HUES6 (cell line): ENCODE measurements around the gene KRTAP1-1.
"Not testable (repeated sequence)": the region's sequence is repeated elsewhere in the genome, so short reads cannot be mapped to it uniquely, and the experiment has no call there.

Experiments used
- H3K27ac ChIP-seq: 2 replicates; pipeline ENCODE4 v1.7.0; 2013; ENCODE audit warnings: low read depth, mild to moderate bottlenecking, low read length, inconsistent platforms
- H3K27me3 ChIP-seq: 2 replicates; pipeline ENCODE4 v1.6.1; 2013; ENCODE audit warnings: low read length; ENCODE audit not compliant: control insufficient read depth, insufficient read depth
- H3K36me3 ChIP-seq: 2 replicates; pipeline ENCODE4 v1.6.1; 2013; ENCODE audit warnings: low read length; ENCODE audit not compliant: control insufficient read depth, insufficient read depth
- H3K4me1 ChIP-seq: 2 replicates; pipeline ENCODE4 v1.6.1; 2013; ENCODE audit warnings: low read length; ENCODE audit not compliant: control insufficient read depth, insufficient read depth
- H3K4me3 ChIP-seq: 2 replicates; pipeline ENCODE4 v1.5.1; 2013; ENCODE audit warnings: low read depth, low read length
- H3K9ac ChIP-seq: one replicate; pipeline ENCODE4 v1.6.1; 2013; ENCODE audit warnings: mild to moderate bottlenecking, low read length
- H3K9me3 ChIP-seq: 2 replicates; pipeline ENCODE4 v1.6.1; 2013; ENCODE audit warnings: low read depth, low read length; ENCODE audit not compliant: control insufficient read depth, insufficient read depth

The KRTAP1-1 gene

DNA sequence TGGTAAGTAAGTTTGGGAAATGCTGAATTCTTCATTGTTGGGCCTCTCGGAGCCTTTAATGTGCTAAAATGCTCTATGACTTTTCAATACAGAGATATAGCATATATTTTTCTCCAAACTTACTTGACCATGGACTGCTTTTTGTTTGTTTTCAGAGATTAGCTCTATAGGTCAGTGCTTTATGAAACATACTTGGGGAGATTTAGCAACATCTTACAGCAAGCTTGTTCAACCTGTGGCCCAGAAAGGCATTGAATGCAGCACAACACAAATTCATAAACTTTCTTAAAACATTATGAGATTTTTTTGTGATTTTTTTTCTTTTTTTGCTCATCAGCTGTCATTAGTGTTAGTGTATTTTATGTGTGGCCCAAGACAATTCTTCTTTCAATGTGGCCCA is 31.3 kb downstream of the KRTAP1-1 start:
- Histone ChIP-seq H3K4me3 (no peak overlapping the region), H3K9ac (no peak overlapping the region), H3K27me3 (no peaks in the 10 kb centered on the region), H3K9me3 (no peaks in the 10 kb centered on the region), H3K36me3 (no peaks in the 10 kb centered on the region), H3K27ac (no peak overlapping the region), H3K4me1 (peaks cover 16% of the 10 kb centered on the region)

DNA sequence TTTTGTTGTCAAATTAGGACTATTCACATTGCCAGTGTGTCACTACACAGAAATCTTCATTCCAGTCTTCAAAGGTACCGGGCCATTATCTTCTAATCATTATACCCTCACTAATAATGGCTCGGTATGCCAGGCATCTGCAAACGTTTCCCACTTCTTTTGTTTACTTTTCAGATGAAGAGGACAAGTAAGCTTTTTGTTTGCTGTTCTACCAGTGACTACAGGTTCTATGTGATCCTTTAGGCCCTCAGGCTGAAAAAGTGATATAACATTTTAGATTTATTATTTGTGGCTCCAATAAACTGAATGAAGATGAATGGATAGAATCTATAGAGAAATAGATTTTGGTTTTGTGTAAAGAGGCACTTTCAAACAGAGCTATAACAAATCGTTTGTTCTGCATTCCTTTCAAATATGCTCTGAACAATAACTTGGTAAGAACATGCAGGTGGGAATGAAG is 31.9 kb downstream of the KRTAP1-1 start:
- no peak overlapping the region for H3K9ac ChIP-seq
- no peaks in the 10 kb centered on the region for H3K9me3 ChIP-seq
- H3K36me3 ChIP-seq = no peaks in the 10 kb centered on the region
- no peak overlapping the region for H3K4me3 ChIP-seq
- H3K4me1 ChIP-seq = peaks cover 16% of the 10 kb centered on the region
- no peaks in the 10 kb centered on the region for H3K27me3 ChIP-seq
- H3K27ac ChIP-seq = no peak overlapping the region

DNA sequence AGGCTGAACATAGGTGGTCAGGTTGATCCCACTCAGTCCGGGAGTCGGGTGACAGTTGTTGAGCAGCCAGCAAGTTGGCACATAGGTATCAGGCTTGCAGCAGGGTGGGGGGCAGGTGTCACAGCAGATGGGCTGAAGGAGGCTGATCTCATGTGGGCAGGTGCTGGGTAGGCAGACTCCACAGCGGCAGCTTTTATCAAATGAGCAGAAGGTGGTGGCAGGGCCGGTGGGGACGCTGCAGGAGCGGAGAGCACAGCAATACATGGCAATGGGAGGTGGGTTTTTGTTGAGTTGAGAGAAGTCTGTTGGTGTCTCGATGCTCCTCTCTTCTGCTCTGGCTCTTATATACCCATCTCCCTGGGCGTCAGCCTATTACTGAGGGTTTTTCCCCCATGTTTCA is 32.4 kb downstream of the KRTAP1-1 start, which contains the start of gene KRTAP3-1:
Gene KRTAP3-1, minus strand, starts transcription at position 318 of the 400 bp plus-strand sequence. Its CDS starts 54 bp downstream, at position 264.
- Histone ChIP-seq H3K27ac (no peak within 1 kb of the TSS), H3K4me3 (no peak within 1 kb of the TSS)

DNA sequence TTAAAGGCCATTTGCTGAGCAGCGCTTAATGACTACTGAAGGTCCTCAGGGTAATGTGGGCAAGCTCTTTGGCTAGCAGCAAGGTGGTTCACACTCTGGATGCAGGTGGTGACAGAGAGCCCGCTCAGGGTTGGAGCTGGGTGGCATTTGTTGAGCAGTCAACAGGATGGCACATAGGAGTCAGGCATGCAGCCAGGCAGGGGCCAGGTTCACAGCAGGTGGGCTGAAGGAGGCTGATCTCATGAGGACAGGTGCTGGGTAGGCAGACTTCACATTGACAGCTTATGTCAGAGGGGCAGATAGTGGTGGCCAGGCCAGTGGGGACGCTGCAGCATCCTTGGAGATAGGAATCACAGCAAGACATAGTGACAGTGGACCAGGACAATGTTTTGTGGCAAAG is 36.9 kb downstream of the KRTAP1-1 start:
- H3K27ac ChIP-seq = no peak overlapping the region
- no peaks in the 10 kb centered on the region for H3K36me3 ChIP-seq
- H3K4me1 ChIP-seq = peaks cover 9% of the 10 kb centered on the region
- H3K9me3 ChIP-seq = no peaks in the 10 kb centered on the region
- no peak overlapping the region for H3K9ac ChIP-seq
- no peaks in the 10 kb centered on the region for H3K27me3 ChIP-seq
- H3K4me3 ChIP-seq = no peak overlapping the region

More for the DNA sequence above, 32.4 kb downstream of the KRTAP1-1 start, which contains the start of gene KRTAP3-1:
- H3K4me1 ChIP-seq = peaks cover 16% of the 10 kb centered on the region
- no peaks in the 10 kb centered on the region for H3K36me3 ChIP-seq
- no peaks in the 10 kb centered on the region for H3K9me3 ChIP-seq
- H3K9ac ChIP-seq = no peak within 1 kb of the TSS
- H3K27me3 ChIP-seq = no peaks in the 10 kb centered on the region

DNA sequence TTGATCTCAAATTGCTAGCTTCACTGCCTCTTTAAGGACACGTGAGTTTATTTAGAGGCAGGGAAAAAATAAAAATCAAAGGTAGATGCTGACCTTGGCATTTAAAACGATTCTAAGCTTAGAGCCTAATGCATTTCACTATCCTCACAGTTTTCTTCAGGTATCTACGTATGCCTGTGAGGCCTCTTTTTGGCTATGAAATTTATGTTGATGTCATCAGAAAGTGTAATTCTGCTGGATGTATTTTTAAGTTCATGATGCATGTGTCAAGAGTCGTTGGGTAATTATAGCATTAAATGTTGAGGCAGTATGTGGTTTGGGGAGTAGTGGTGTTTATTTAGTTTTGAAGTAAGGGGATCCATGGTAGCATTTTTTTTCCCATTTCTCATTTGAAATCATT is 37.3 kb downstream of the KRTAP1-1 start:
- Histone ChIP-seq H3K27me3 (no peaks in the 10 kb centered on the region), H3K36me3 (no peaks in the 10 kb centered on the region), H3K27ac (no peak overlapping the region), H3K4me3 (no peak overlapping the region), H3K9me3 (no peaks in the 10 kb centered on the region), H3K4me1 (peaks cover 4% of the 10 kb centered on the region), H3K9ac (no peak overlapping the region)

DNA sequence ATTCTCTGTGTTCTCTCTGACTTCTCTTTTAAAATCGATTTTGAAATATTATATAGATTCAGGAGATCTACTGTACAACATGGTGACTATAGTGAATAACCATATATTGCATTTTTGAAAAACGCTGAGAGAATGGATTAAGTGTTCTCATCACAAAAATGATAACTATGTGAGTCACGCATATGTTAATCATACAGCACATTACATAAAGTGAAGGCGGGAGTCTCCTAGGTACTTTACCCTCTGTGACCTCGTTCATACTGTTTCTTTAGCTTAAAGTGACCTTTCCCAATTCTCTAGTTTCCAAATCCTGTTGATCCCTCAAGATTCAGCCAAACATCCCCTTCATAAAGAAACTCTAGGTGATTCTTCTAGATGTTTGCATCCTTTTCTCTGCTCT is 38.4 kb downstream of the KRTAP1-1 start:
- Histone ChIP-seq H3K36me3 (no peaks in the 10 kb centered on the region), H3K27me3 (no peaks in the 10 kb centered on the region), H3K9me3 (no peaks in the 10 kb centered on the region), H3K4me3 (no peak overlapping the region), H3K27ac (no peak overlapping the region), H3K4me1 (no peaks in the 10 kb centered on the region), H3K9ac (no peak overlapping the region)

DNA sequence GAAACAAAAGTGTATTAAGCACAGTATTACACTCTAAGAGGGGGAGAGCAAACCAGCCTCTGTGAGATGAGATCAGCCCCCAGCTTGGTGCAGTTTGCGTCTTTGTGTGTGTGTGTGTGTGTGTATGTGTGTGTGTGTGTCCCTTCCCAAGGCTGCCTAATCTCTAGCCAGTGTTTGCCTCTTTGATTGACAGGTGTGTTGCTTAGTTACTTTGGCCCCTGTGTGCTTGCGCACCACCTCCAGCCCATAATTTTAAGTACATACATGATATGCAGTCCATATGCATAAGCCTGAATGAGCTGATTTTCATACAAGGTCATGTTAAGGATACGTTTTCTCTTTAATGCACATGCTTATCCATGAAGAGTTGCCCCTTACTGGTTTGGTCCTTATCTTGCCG is 39.5 kb downstream of the KRTAP1-1 start:
- H3K9me3 ChIP-seq = no peaks in the 10 kb centered on the region
- no peak overlapping the region for H3K27ac ChIP-seq
- no peak overlapping the region for H3K4me3 ChIP-seq
- no peaks in the 10 kb centered on the region for H3K36me3 ChIP-seq
- H3K27me3 ChIP-seq = no peaks in the 10 kb centered on the region
- H3K9ac ChIP-seq = no peak overlapping the region
- no peaks in the 10 kb centered on the region for H3K4me1 ChIP-seq

DNA sequence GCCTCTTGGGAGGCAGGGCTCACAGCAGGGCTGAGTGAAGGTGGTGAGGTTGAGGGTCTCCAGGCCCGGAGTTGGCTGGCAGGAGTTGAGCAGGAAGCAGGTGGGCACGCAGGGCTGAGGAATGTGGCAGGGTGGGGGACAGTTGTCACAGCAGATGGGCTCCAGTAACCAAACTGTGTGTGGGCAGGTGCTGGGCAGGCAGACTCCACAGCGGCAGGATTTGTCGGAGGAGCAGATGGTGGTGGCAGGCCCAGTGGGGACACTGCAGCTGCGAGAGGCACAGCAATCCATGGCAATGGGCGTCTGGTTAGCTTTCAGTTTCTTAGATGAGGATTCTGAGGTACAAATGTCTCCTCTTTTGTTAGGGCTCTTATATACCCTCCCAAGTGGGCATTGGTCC is 41.7 kb downstream of the KRTAP1-1 start, which contains the start of gene KRTAP3-2:
Gene KRTAP3-2, minus strand, starts transcription at position 344 of the 400 bp plus-strand sequence. Its CDS starts 53 bp downstream, at position 291.
- not testable (repeated sequence) for H3K27ac ChIP-seq, H3K9me3 ChIP-seq, H3K27me3 ChIP-seq, H3K4me1 ChIP-seq, H3K4me3 ChIP-seq, H3K36me3 ChIP-seq, H3K9ac ChIP-seq

DNA sequence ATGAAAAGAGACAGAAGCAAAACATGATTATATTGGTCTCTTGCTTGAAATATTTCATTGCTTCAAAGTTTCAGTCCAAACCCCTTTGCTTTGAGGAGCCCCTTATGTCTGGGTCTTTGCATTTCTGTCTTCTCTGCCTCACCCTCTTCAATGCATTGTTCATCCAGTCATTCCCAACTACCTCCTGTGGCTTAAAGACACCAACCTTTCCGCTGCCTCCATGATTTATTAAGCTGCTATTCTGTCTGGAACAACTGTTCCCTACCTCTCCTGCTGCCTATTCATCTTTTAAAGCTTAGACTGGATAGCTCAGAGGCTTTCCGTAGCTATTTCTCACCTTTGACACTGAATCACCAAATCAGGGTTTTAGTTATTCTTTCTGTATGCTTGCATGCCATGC is 43.9 kb downstream of the KRTAP1-1 start:
- Histone ChIP-seq H3K4me3 (no peak overlapping the region), H3K36me3 (no peaks in the 10 kb centered on the region), H3K27me3 (no peaks in the 10 kb centered on the region), H3K9me3 (no peaks in the 10 kb centered on the region), H3K4me1 (no peaks in the 10 kb centered on the region; the same call in 1 of the 2 replicates), H3K27ac (no peak overlapping the region), H3K9ac (no peak overlapping the region)

DNA sequence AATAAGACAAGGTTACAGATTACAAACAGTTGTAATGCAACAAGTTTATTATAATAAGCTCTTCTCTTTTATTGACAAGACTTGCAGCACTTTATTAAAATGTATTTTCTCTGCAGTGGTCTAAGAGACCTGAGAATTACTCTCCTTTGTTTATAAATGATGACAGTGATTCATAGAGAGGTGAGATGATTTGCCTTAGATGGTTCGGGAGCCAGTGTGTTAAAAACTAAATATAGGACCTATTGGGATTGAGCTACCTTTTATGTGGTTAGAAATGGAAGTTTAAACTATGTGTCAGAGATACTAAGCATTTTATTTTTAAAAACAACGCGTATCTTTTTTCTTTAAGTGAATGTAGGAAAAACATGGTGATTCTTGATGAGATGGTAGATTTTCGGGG is 44.4 kb downstream of the KRTAP1-1 start:
- Histone ChIP-seq H3K4me3 (no peak overlapping the region), H3K4me1 (no peaks in the 10 kb centered on the region; the same call in 1 of the 2 replicates), H3K9me3 (no peaks in the 10 kb centered on the region), H3K9ac (no peak overlapping the region), H3K27me3 (no peaks in the 10 kb centered on the region), H3K27ac (no peak overlapping the region), H3K36me3 (no peaks in the 10 kb centered on the region)

DNA sequence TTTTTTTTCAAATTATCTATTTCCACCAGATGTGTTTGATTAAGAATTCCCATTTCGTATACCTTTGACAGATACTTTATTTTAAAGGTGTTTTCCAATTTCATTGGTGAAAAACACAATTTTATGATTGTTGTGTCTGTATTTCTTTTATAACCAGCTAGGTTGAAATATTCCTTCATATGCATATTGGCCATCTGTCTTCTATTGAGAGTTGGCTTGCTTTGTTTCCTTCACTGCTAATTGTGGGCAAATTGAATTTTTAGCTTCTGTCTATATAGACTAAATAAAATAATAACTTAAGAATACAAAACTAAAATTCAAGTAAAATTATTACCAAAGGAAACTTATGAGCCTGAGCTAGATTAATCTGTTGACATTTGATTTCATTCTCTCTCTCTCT is 46.1 kb downstream of the KRTAP1-1 start:
- no peaks in the 10 kb centered on the region for H3K36me3 ChIP-seq

DNA sequence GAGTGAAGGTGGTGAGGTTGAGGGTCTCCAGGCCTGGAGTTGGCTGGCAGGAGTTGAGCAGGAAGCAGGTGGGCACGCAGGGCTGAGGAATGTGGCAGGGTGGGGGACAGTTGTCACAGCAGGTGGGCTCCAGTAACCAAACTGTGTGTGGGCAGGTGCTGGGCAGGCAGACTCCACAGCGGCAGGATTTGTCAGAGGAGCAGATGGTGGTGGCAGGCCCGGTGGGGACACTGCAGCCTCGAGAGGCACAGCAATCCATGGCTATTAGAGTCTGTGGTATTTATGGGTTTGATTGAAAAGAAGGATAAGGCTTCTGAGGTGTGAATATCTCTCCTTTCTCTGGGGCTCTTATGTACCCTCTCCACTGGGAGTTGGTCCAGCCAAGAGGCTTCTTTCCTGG is 47.4 kb downstream of the KRTAP1-1 start, which contains the start of gene KRTAP3-3:
Gene KRTAP3-3, minus strand, starts transcription at position 326 of the 400 bp plus-strand sequence. Its CDS starts 67 bp downstream, at position 259.
- H3K9ac ChIP-seq = no peak within 1 kb of the TSS
- H3K27me3 ChIP-seq = no peaks in the 10 kb centered on the region
- no peak within 1 kb of the TSS for H3K27ac ChIP-seq
- H3K4me1 ChIP-seq = no peaks in the 10 kb centered on the region; the same call in 1 of the 2 replicates
- H3K9me3 ChIP-seq = no peaks in the 10 kb centered on the region
- H3K4me3 ChIP-seq = no peak within 1 kb of the TSS
- H3K36me3 ChIP-seq = no peaks in the 10 kb centered on the region

More for the DNA sequence above, 46.1 kb downstream of the KRTAP1-1 start:
- H3K27ac ChIP-seq = no peak overlapping the region
- no peak overlapping the region for H3K9ac ChIP-seq
- no peak overlapping the region for H3K4me3 ChIP-seq
- no peaks in the 10 kb centered on the region; the same call in 1 of the 2 replicates for H3K4me1 ChIP-seq
- no peaks in the 10 kb centered on the region for H3K27me3 ChIP-seq
- no peaks in the 10 kb centered on the region for H3K9me3 ChIP-seq
